Liver (tissue), 9 donors: ENCODE data around the gene RNF112. TPM values are rescaled to one million over a fixed set of nuclear protein-coding genes. Genes with fewer than 3 reads are reported as not detected.

Experiments
- DNase-seq: peaks from one replicate; pipeline ENCODE4 v3.0.0-alpha.2; 2017; ENCODE audit warnings: low spot score
- H3K27ac ChIP-seq, 2 donors: one replicate each; pipeline ENCODE4 v1.7.0; 2013; ENCODE audit warnings: inconsistent platforms in 2 of 2, low read length in 2 of 2, control low read depth in 1 of 2, low read depth in 1 of 2, mild to moderate bottlenecking in 1 of 2
- H3K27me3 ChIP-seq, 4 donors: one replicate each; pipeline versions ENCODE4 v1.6.1 to v1.7.0; 2013; ENCODE audit warnings: low read length in 3 of 4, inconsistent platforms in 1 of 4, mild to moderate bottlenecking in 1 of 4, moderate library complexity in 1 of 4; ENCODE audit not compliant: control insufficient read depth in 4 of 4, insufficient read depth in 4 of 4
- H3K36me3 ChIP-seq, 4 donors: one replicate each; pipeline versions ENCODE4 v1.6.1 to v1.7.0; 2013; ENCODE audit warnings: low read length in 3 of 4, mild to moderate bottlenecking in 3 of 4, low read depth in 1 of 4, moderate library complexity in 1 of 4; ENCODE audit not compliant: control insufficient read depth in 4 of 4, insufficient read depth in 3 of 4
- H3K4me1 ChIP-seq, 4 donors: one replicate each; pipeline versions ENCODE4 v1.6.1 to v1.7.0; 2013; ENCODE audit warnings: low read length in 3 of 4, mild to moderate bottlenecking in 3 of 4, moderate library complexity in 1 of 4; ENCODE audit not compliant: control insufficient read depth in 4 of 4, insufficient read depth in 4 of 4
- H3K4me3 ChIP-seq, 3 donors: one replicate each; pipeline versions ENCODE4 v1.6.1 to v1.7.0; 2013; ENCODE audit warnings: low read length in 3 of 3, control low read depth in 1 of 3, low read depth in 1 of 3, mild to moderate bottlenecking in 1 of 3
- H3K9ac ChIP-seq, 2 donors: one replicate each; pipeline ENCODE4 v1.7.0; 2013; ENCODE audit warnings: low read length in 2 of 2, mild to moderate bottlenecking in 2 of 2, moderate library complexity in 2 of 2, control low read depth in 1 of 2, low read depth in 1 of 2
- H3K9me3 ChIP-seq, 4 donors: one replicate each; pipeline versions ENCODE4 v1.6.1 to v1.7.0; 2013; ENCODE audit warnings: low read length in 3 of 4; ENCODE audit not compliant: control insufficient read depth in 4 of 4
- ATF3 ChIP-seq: IDR thresholded peaks from 2 replicates; pipeline ENCODE4 v1.6.1; 2016; ENCODE audit warnings: antibody characterized with exemption
- CTCF ChIP-seq: fragments of 150-350 bp; IDR thresholded peaks from 2 replicates; pipeline ENCODE4 v1.5.1; 2017; ENCODE audit warnings: improper control_type of control experiment, low read depth, low read length; ENCODE audit not compliant: missing input control
- EGR1 ChIP-seq, 2 donors: IDR thresholded peaks; 2 replicates each; pipeline ENCODE4 v1.6.1; 2016 to 2018; ENCODE audit warnings: antibody characterized with exemption in 2 of 2, low read depth in 2 of 2
- FOXA1 ChIP-seq: IDR thresholded peaks from 2 replicates; pipeline ENCODE4 v1.6.1; 2016; ENCODE audit warnings: antibody characterized with exemption
- FOXA2 ChIP-seq: IDR thresholded peaks from 2 replicates; pipeline ENCODE4 v1.6.1; 2016; ENCODE audit warnings: antibody characterized with exemption
- GABPA ChIP-seq, 2 donors: IDR thresholded peaks in 1 of 2; conservative IDR thresholded peaks in 1 of 2; 2 replicates each; pipeline ENCODE4 v1.6.1; 2016; ENCODE audit warnings: antibody characterized with exemption in 2 of 2, mild to moderate bottlenecking in 1 of 2, moderate library complexity in 1 of 2
- HNF4A ChIP-seq, 2 donors: conservative IDR thresholded peaks; 2 replicates each; pipeline ENCODE4 v1.6.1; 2016; ENCODE audit warnings: antibody characterized with exemption in 2 of 2, mild to moderate bottlenecking in 2 of 2
- HNF4G ChIP-seq: IDR thresholded peaks from 2 replicates; pipeline ENCODE4 v1.6.1; 2016; ENCODE audit warnings: antibody characterized with exemption
- JUND ChIP-seq, 2 donors: IDR thresholded peaks; 2 replicates each; pipeline ENCODE4 v1.6.1; 2016; ENCODE audit warnings: antibody characterized with exemption in 2 of 2
- NR2F2 ChIP-seq: IDR thresholded peaks from 2 replicates; pipeline ENCODE4 v1.6.1; 2016; ENCODE audit warnings: antibody characterized with exemption
- RAD21 ChIP-seq, 2 donors: IDR thresholded peaks; 2 replicates each; pipeline ENCODE4 v1.6.1; 2016; ENCODE audit warnings: antibody characterized with exemption in 2 of 2, mild to moderate bottlenecking in 2 of 2
- RXRA ChIP-seq, 2 donors: IDR thresholded peaks; 2 replicates each; pipeline ENCODE4 v1.6.1; 2017 to 2018; ENCODE audit warnings: antibody characterized with exemption in 2 of 2, mild to moderate bottlenecking in 1 of 2
- SP1 ChIP-seq: IDR thresholded peaks from 2 replicates; pipeline ENCODE4 v1.6.1; 2018; ENCODE audit warnings: antibody characterized with exemption, mild to moderate bottlenecking
- TAF1 ChIP-seq: conservative IDR thresholded peaks from 2 replicates; pipeline ENCODE4 v1.6.1; 2016; ENCODE audit warnings: antibody characterized with exemption, mild to moderate bottlenecking
- YY1 ChIP-seq: IDR thresholded peaks from 2 replicates; pipeline ENCODE4 v1.6.1; 2016; ENCODE audit warnings: antibody characterized with exemption, mild to moderate bottlenecking
- ZBTB33 ChIP-seq: IDR thresholded peaks from 2 replicates; pipeline ENCODE4 v1.6.1; 2016; ENCODE audit warnings: antibody characterized with exemption
- WGBS: extraction: QIAGEN DNeasy Blood & Tissue Kit; methylation state at CpG from one replicate; pipeline ENCODE4 v1.1.7; 2013; 5-methylcytosine and 5-hydroxymethylcytosine counted together
- polyA plus RNA-seq, 2 donors: library from polyadenylated mRNA; stranded (reverse) in 1 of 2; unstranded in 1 of 2; fragments of 200-250 nt in 1 of 2; fragments of >200 nt in 1 of 2; fragmentation: Nextera tagmentation in 1 of 2; extraction: Ambion mirVana in 1 of 2; gene quantifications; one replicate each; pipeline versions ENCODE4 v1.2.1 to v1.2.3, GENCODE V29; 2013 to 2015
- total RNA-seq, 2 donors: library from RNA; depleted of rRNA; stranded (reverse); fragments of >200 nt; gene quantifications; one replicate each; pipeline ENCODE4 v1.2.3, GENCODE V29; 2014
- TF ChIP-seq, protein P1 (sequence below): IDR thresholded peaks from 2 replicates; pipeline ENCODE4 v1.6.1; 2016; ENCODE audit warnings: antibody characterized with exemption
- TF ChIP-seq, protein P2 (sequence below): IDR thresholded peaks from 2 replicates; pipeline ENCODE4 v1.6.1; 2016; ENCODE audit warnings: antibody characterized with exemption, mild to moderate bottlenecking
- donor health status: healthy.
- donor health status: healthy.
- donor health status: healthy.
- donor health status: healthy.
- donor health status: healthy.

Gene RNF112
- total and polyA plus RNA-seq, 4 donors, result 0.04 to 0.42 (median 0.20) TPM

GRCh38 chr17:19426631-19427030, 15.6 kb downstream of the RNF112 start:
- H3K4me3 ChIP-seq, result no peak overlapping the region
- no peak for DNase-seq
- H3K9ac ChIP-seq, result no peak overlapping the region
- H3K4me1 ChIP-seq, result peaks cover 0 to 10% (median 6%) of the 10 kb centered on the region in 4 donors
- 96% methylated on average over 5 of the region's 5 CpGs for WGBS
- TF ChIP-seq, protein P1, sequence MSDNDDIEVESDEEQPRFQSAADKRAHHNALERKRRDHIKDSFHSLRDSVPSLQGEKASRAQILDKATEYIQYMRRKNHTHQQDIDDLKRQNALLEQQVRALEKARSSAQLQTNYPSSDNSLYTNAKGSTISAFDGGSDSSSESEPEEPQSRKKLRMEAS, result no peak
- TF ChIP-seq, protein P2, sequence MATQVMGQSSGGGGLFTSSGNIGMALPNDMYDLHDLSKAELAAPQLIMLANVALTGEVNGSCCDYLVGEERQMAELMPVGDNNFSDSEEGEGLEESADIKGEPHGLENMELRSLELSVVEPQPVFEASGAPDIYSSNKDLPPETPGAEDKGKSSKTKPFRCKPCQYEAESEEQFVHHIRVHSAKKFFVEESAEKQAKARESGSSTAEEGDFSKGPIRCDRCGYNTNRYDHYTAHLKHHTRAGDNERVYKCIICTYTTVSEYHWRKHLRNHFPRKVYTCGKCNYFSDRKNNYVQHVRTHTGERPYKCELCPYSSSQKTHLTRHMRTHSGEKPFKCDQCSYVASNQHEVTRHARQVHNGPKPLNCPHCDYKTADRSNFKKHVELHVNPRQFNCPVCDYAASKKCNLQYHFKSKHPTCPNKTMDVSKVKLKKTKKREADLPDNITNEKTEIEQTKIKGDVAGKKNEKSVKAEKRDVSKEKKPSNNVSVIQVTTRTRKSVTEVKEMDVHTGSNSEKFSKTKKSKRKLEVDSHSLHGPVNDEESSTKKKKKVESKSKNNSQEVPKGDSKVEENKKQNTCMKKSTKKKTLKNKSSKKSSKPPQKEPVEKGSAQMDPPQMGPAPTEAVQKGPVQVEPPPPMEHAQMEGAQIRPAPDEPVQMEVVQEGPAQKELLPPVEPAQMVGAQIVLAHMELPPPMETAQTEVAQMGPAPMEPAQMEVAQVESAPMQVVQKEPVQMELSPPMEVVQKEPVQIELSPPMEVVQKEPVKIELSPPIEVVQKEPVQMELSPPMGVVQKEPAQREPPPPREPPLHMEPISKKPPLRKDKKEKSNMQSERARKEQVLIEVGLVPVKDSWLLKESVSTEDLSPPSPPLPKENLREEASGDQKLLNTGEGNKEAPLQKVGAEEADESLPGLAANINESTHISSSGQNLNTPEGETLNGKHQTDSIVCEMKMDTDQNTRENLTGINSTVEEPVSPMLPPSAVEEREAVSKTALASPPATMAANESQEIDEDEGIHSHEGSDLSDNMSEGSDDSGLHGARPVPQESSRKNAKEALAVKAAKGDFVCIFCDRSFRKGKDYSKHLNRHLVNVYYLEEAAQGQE, result no peak
- TF ChIP-seq RAD21 (IDR thresholded peaks at IDR 0.05) (no peak), TAF1 (no peak), RXRA (IDR thresholded peaks at IDR 0.05) (no peak), HNF4A (conservative IDR thresholded peaks at IDR 0.05) (no peak), YY1 (no peak), GABPA (IDR thresholded peaks at IDR 0.05 in 1 of 2, conservative IDR thresholded peaks at IDR 0.05 in 1 of 2) (no peak), FOXA1 (no peak), NR2F2 (no peak), HNF4G (no peak)
- H3K36me3 ChIP-seq, result no peaks in the 10 kb centered on the region
- H3K27ac ChIP-seq, result no peak overlapping the region
- H3K9me3 ChIP-seq, result no peaks in the 10 kb centered on the region
- H3K27me3 ChIP-seq, result peaks cover 0 to 5% (median 0%) of the 10 kb centered on the region in 4 donors

DNA sequence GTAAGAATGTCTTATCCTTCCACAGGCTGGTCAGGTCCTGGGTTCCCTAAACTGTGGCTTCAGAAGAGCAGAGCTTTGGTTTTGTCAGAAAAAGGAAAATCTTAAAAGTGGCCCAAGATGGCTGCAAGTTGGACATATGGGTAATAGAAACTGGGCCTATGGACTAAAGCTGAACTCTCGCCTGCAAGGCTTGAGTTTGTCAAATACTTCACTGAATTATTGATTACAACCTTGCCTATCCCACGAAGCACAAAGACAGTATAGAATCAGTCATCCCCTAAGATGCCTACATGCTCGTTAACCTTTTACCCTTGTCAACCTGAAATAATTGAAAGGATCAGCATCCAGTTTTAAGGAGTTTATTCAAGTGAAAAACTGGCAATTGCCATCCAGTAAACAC, 20.7 kb downstream of the RNF112 start:
- no peak for DNase-seq
- 72% methylated on average over 3 of the region's 3 CpGs for WGBS
- H3K9me3 ChIP-seq, result no peaks in the 10 kb centered on the region
- no peaks in the 10 kb centered on the region for H3K36me3 ChIP-seq
- TF ChIP-seq GABPA (IDR thresholded peaks at IDR 0.05 in 1 of 2, conservative IDR thresholded peaks at IDR 0.05 in 1 of 2) (no peak), YY1 (no peak), HNF4A (conservative IDR thresholded peaks at IDR 0.05) (no peak), JUND (IDR thresholded peaks at IDR 0.05) (no peak), CTCF (no peak), SP1 (no peak), FOXA1 (no peak), HNF4G (no peak), NR2F2 (no peak), ATF3 (no peak), EGR1 (IDR thresholded peaks at IDR 0.05; ENCODE audit: low read depth in 2 of 2) (no peak), TAF1 (no peak), RAD21 (IDR thresholded peaks at IDR 0.05) (no peak), ZBTB33 (no peak), FOXA2 (no peak), RXRA (IDR thresholded peaks at IDR 0.05) (no peak)
- TF ChIP-seq, protein P1, result no peak
- TF ChIP-seq, protein P2, result no peak
- H3K27ac ChIP-seq, result no peak overlapping the region
- H3K4me3 ChIP-seq, result no peak overlapping the region
- H3K27me3 ChIP-seq, result peaks cover 0 to 2% (median 0%) of the 10 kb centered on the region in 4 donors
- no peak overlapping the region for H3K9ac ChIP-seq
- H3K4me1 ChIP-seq, result no peaks in the 10 kb centered on the region
